Neural progenitor cell (in vitro differentiated cells): ENCODE data around the gene SOST.

Source experiments
- EZH2 ChIP-seq: fragments of 200-600 bp; sonication (generic); IDR thresholded peaks from 2 replicates; pipeline ENCODE4 v1.6.1; 2017; ENCODE audit warnings: antibody characterized with exemption, mild to moderate bottlenecking, moderate library complexity
- EZH2phosphoT487 ChIP-seq: fragments of 200-600 bp; sonication (generic); IDR thresholded peaks from 2 replicates; pipeline ENCODE4 v1.6.1; 2017; ENCODE audit warnings: antibody characterized with exemption
- TF ChIP-seq, protein P1 (sequence below): fragments of 200-600 bp; sonication (generic); IDR thresholded peaks from 2 replicates; pipeline ENCODE4 v1.5.1; 2017; ENCODE audit warnings: antibody characterized with exemption, mild to moderate bottlenecking

DNA sequence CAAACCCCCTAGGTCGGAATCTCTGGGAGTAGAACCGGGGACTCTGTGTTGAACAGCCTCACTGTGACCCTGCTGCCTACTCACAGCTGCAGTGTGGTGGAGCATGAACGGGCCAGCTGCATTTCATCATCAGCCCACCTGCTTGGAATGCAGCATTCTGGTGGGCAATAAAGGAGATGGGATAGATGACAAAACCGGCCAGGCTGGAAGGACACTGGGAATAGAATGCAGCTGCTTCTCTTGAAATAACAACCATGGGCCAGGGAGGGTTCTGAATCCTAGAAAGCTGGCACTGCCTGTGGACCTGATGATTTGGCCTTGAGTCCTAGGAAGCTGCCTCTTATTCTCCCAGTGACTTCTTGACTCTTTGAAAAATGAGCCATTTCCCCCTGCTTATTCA, 45.2 kb upstream of the SOST start:
- TF ChIP-seq, protein P1, sequence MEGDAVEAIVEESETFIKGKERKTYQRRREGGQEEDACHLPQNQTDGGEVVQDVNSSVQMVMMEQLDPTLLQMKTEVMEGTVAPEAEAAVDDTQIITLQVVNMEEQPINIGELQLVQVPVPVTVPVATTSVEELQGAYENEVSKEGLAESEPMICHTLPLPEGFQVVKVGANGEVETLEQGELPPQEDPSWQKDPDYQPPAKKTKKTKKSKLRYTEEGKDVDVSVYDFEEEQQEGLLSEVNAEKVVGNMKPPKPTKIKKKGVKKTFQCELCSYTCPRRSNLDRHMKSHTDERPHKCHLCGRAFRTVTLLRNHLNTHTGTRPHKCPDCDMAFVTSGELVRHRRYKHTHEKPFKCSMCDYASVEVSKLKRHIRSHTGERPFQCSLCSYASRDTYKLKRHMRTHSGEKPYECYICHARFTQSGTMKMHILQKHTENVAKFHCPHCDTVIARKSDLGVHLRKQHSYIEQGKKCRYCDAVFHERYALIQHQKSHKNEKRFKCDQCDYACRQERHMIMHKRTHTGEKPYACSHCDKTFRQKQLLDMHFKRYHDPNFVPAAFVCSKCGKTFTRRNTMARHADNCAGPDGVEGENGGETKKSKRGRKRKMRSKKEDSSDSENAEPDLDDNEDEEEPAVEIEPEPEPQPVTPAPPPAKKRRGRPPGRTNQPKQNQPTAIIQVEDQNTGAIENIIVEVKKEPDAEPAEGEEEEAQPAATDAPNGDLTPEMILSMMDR, result no peak
- TF ChIP-seq EZH2phosphoT487 (no peak), EZH2 (no peak)
